ENCODE results near the gene CTXND2. TPM values are rescaled to one million over a fixed set of nuclear protein-coding genes. Genes with fewer than 3 reads are reported as not detected.

Gene CTXND2
- total and polyA plus RNA-seq, 2 of the 4 experiments (the other 2 are of a cell fraction), result not detected

GRCh38 chr1:150957666-150958065 is 70.7 kb downstream of the CTXND2 start:
- Histone ChIP-seq H2BK20ac (ENCODE audit: low read depth, low read length) (no peak overlapping the region), H3K4me2 (ENCODE audit: low read depth, low read length) (no peak overlapping the region), H4K91ac (ENCODE audit: insufficient read depth, low read depth, low read length) (no peak overlapping the region), H3K79me1 (ENCODE audit: low read depth in 1 of 2, low read length in 2 of 2) (peaks cover 0 to 10% of the 10 kb centered on the region in 2 experiments; a peak in 3 of 4 replicates), H3K9ac (ENCODE audit: low read depth, low read length) (no peak overlapping the region), H2AK9ac (replicated peaks; ENCODE audit: low read depth, low read length, poor library complexity) (no peak overlapping the region), H3K56ac (ENCODE audit: extremely low read depth, insufficient read depth, low read length) (no peak overlapping the region), H3K14ac (replicated peaks; ENCODE audit: low read depth, low read length) (no peak overlapping the region), H3K27me3 (ENCODE audit: control insufficient read depth, insufficient read depth, low read length) (no peaks in the 10 kb centered on the region), H3K36me3 (ENCODE audit: control insufficient read depth, insufficient read depth, low read length) (peaks cover 48% of the 10 kb centered on the region), H3K23ac (ENCODE audit: low read depth, low read length) (no peak overlapping the region), H4K20me1 (ENCODE audit: insufficient read depth, low read length) (no peaks in the 10 kb centered on the region), H3K18ac (ENCODE audit: low read depth, low read length) (no peak overlapping the region), H3K4me1 (ENCODE audit: control insufficient read depth, insufficient read depth, low read length) (no peaks in the 10 kb centered on the region), H3K27ac (ENCODE audit: insufficient read depth, low read length) (no peak overlapping the region), H2AFZ (replicated peaks; ENCODE audit: low read length, poor library complexity) (no peak overlapping the region), H4K5ac (ENCODE audit: low read depth, low read length) (no peak overlapping the region), H3K4me3 (ENCODE audit: insufficient read depth, low read depth, low read length) (no peak overlapping the region), H2AK5ac (ENCODE audit: low read depth, low read length) (no peak overlapping the region), H2BK15ac (ENCODE audit: low read depth, low read length) (no peak overlapping the region), H3K9me3 (ENCODE audit: control insufficient read depth, insufficient read depth, low read length) (no peaks in the 10 kb centered on the region), H2BK5ac (ENCODE audit: low read depth, low read length, poor library complexity, severe bottlenecking) (no peak overlapping the region), H4K8ac (ENCODE audit: low read depth in 2 of 2, low read length in 2 of 2) (no peak overlapping the region), H3K9me1 (ENCODE audit: insufficient read depth, low read length) (no peaks in the 10 kb centered on the region), H2BK120ac (ENCODE audit: low read depth, low read length) (no peak overlapping the region), H3K4ac (ENCODE audit: low read depth, low read length) (no peak overlapping the region)
- dilution Hi-C loops (cut with HindIII; ENCODE audit: low sequenced_read_pairs, unreplicated experiment), result no loop called here
- intact Hi-C loops (cut with micrococcal nuclease), result no loop called here
- ChIA-PET POLR2A (ENCODE audit: unreplicated experiment) (no interaction called here), CTCF (interaction anchor here (0.6 to 0.9 kb wide), 4 partner anchors 22 to 142 kb away, joined by 3 to 5 read pairs (median 4); no protein-coding TSS in a partner anchor)
- no peak for TF ChIP-seq CTCF (conservative IDR thresholded peaks at IDR 0.05; ENCODE audit: low read depth, low read length)
- TF ChIP-seq RCOR1 (IDR thresholded peaks at IDR 0.05; ENCODE audit: insufficient replicate concordance, low read length), result no peak
- no peak for TF ChIP-seq CHD1 (IDR thresholded peaks at IDR 0.05; ENCODE audit: low read depth, low read length)
- no peak for TF ChIP-seq MXI1 (IDR thresholded peaks at IDR 0.05; ENCODE audit: borderline replicate concordance, low read depth, low read length)
- ATAC-seq (ENCODE audit: low read depth) (no peak), DNase-seq (no peak)
- no CpG with 5 or more reads among the region's 11 CpGs for whole genome bisulfite sequencing, 2 experiments (ENCODE audit: extremely low coverage in 2 of 2, insufficient read length in 1 of 2)
- no TSS peak for BruUV-seq (replicated peaks)
- in situ Hi-C loops (cut with MboI; ENCODE audit: low sequenced_read_pairs), result no loop called here
